Caco-2 (cell line): ENCODE measurements around the gene JARID2. TPM values are rescaled to one million over a fixed set of nuclear protein-coding genes. Genes with fewer than 3 reads are reported as not detected.

ENCODE experiments used
- BruUV-seq: library from RNA; stranded (reverse); fragments of 400-500 nt; replicated peaks from 2 replicates; lab custom pipeline; 2021; lab: Mats Ljungman, UMichigan
- CTCF ChIA-PET: fragments of 300-600 bp; sonication (Branson Sonifier 250); formaldehyde crosslinking; loops from one replicate; lab custom pipeline; 2022; ENCODE audit warnings: antibody characterized with exemption; lab: Charles Lee
- POLR2A ChIA-PET: fragments of 300-600 bp; sonication (Branson Sonifier 250); formaldehyde crosslinking; loops from one replicate; lab custom pipeline; 2022; ENCODE audit warnings: antibody characterized with exemption; lab: Charles Lee
- DNase-seq, 2 experiments: peaks; one replicate each; pipeline versions ENCODE4 v3.0.0 to v3.0.0-alpha.2; 2020 to 2022
- H3K27me3 ChIP-seq: replicated peaks from 2 replicates; pipeline ENCODE4 v1.6.0; 2011; ENCODE audit warnings: low read length; ENCODE audit not compliant: control insufficient read depth, insufficient read depth
- H3K36me3 ChIP-seq: 2 replicates; pipeline ENCODE4 v1.5.1; 2011; ENCODE audit warnings: low read length; ENCODE audit not compliant: control insufficient read depth, insufficient read depth
- H3K4me1 ChIP-seq: fragments of 250-450 bp; sonication (Bioruptor Pico); 2 replicates; pipeline ENCODE4 v1.5.1; 2020; ENCODE audit warnings: mild to moderate bottlenecking
- H3K4me3 ChIP-seq: 2 replicates; pipeline ENCODE4 v1.5.1; 2011; ENCODE audit warnings: low read depth, mild to moderate bottlenecking, control low read depth, low read length
- H3K9me3 ChIP-seq: fragments of 250-450 bp; sonication (Bioruptor Pico); 2 replicates; pipeline ENCODE4 v1.5.1; 2020; ENCODE audit warnings: mild to moderate bottlenecking, moderate library complexity
- H3K27ac Mint-ChIP-seq: one replicate; pipeline ENCODE4 v1.8.0; 2022; ENCODE audit warnings: mixed read lengths; ENCODE audit not compliant: unreplicated experiment
- H3K27me3 Mint-ChIP-seq: one replicate; pipeline ENCODE4 v1.8.0; 2022; ENCODE audit warnings: mixed read lengths; ENCODE audit not compliant: insufficient read depth, unreplicated experiment
- H3K36me3 Mint-ChIP-seq: one replicate; pipeline ENCODE4 v1.8.0; 2022; ENCODE audit warnings: mild to moderate bottlenecking, mixed read lengths; ENCODE audit not compliant: insufficient read depth, unreplicated experiment
- H3K4me1 Mint-ChIP-seq: one replicate; pipeline ENCODE4 v1.8.0; 2022; ENCODE audit warnings: low read depth, mixed read lengths; ENCODE audit not compliant: unreplicated experiment
- H3K4me3 Mint-ChIP-seq: one replicate; pipeline ENCODE4 v1.8.0; 2022; ENCODE audit warnings: mild to moderate bottlenecking, moderate library complexity, mixed read lengths; ENCODE audit not compliant: unreplicated experiment
- H3K9me3 Mint-ChIP-seq: one replicate; pipeline ENCODE4 v1.8.0; 2022; ENCODE audit warnings: mixed read lengths; ENCODE audit not compliant: unreplicated experiment
- intact Hi-C: fragments of 100-400 bp; cut with micrococcal nuclease; formaldehyde crosslinking; loops from one replicate; pipeline ENCODE4 v1.10.0; 2022; ENCODE audit not compliant: unreplicated experiment
- total RNA-seq: library from RNA; stranded (reverse); gene quantifications from 2 replicates; pipeline ENCODE4 v1.2.3, GENCODE V29; 2022
- TF ChIP-seq, protein P1 (sequence below), 2 experiments: fragments of 200-600 bp in 1 of 2; IDR thresholded peaks; 1 replicate in 1 of 2; 2 replicates in 1 of 2; pipeline versions ENCODE4 v1.5.1 to v1.8.0; 2011 to 2022; ENCODE audit warnings: antibody characterized with exemption in 1 of 2, control low read depth in 1 of 2, inconsistent platforms in 1 of 2, low read depth in 1 of 2, low read length in 1 of 2, mild to moderate bottlenecking in 1 of 2, moderate library complexity in 1 of 2; ENCODE audit not compliant: insufficient read depth in 1 of 2, severe bottlenecking in 1 of 2, unreplicated experiment in 1 of 2

The JARID2 gene
- total RNA-seq, 1 experiment from 2014 or later, result 18.3 TPM

DNA sequence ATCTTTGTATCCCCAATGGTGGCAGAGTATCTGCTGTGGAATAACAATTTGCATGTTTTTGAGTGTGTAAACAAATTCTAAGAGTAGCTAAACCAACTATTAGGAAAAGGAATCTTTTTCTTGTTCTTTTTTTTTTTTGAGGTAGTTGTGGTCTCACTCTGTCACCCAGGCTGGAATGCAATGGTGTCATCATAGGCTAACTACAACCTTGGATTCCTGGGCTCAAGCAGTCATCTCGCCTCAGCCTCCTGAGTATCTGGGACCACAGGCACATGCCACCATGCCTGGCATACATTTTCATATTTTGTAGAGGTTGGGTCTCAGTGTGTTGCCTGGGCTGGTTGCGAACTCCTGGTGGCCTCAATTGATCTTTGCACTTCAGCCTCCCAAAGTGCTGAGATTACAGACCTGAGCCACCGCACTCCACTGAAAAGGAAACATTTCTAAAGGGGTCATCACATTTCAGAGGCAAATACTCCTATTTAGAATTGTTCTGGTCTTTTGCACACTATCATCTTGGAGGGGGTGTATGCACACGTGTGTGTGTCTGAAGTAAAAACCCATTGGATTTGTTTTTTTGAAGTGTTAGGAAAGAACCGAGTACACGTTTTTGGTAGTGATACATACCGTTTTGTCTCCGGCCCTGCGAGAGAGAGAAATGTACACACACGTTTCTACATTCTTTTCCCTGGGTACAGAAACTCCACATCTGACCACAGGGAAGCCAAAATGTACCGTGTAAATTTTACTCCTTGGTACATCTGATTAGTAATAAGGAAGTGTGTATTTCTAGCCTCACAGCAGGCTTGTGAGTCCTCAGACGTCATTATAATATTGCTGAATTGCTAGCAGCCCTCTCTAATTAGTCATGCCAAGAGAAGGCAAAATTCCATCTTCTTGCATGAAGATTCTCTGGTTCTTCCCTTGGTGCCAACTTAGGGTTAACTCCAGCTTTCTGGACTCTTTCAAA, 183.6 kb downstream of the JARID2 start:
- no peaks in the 10 kb centered on the region for H3K27me3 ChIP-seq
- 0 out of 2 replicates have a peak, but pooled peaks cover under 1% of the 10 kb centered on the region for H3K9me3 ChIP-seq
- intact Hi-C loops, result no loop called here
- no peak overlapping the region for H3K4me3 ChIP-seq
- Mint-ChIP-seq H3K4me3 (no peak overlapping the region), H3K4me1 (peaks cover 28% of the 10 kb centered on the region), H3K36me3 (peaks cover 3% of the 10 kb centered on the region), H3K27ac (no peak overlapping the region), H3K27me3 (no peaks in the 10 kb centered on the region), H3K9me3 (no peaks in the 10 kb centered on the region)
- DNase-seq, result no peak
- POLR2A ChIA-PET, result no interaction called here
- CTCF ChIA-PET, result no interaction called here
- BruUV-seq, result no TSS peak
- TF ChIP-seq, protein P1, sequence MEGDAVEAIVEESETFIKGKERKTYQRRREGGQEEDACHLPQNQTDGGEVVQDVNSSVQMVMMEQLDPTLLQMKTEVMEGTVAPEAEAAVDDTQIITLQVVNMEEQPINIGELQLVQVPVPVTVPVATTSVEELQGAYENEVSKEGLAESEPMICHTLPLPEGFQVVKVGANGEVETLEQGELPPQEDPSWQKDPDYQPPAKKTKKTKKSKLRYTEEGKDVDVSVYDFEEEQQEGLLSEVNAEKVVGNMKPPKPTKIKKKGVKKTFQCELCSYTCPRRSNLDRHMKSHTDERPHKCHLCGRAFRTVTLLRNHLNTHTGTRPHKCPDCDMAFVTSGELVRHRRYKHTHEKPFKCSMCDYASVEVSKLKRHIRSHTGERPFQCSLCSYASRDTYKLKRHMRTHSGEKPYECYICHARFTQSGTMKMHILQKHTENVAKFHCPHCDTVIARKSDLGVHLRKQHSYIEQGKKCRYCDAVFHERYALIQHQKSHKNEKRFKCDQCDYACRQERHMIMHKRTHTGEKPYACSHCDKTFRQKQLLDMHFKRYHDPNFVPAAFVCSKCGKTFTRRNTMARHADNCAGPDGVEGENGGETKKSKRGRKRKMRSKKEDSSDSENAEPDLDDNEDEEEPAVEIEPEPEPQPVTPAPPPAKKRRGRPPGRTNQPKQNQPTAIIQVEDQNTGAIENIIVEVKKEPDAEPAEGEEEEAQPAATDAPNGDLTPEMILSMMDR (IDR thresholded peaks at IDR 0.05; ENCODE audit: insufficient read depth in 1 of 2, low read depth in 1 of 2, low read length in 1 of 2, severe bottlenecking in 1 of 2, unreplicated experiment in 1 of 2), result no peak
- H3K36me3 ChIP-seq, result no peaks in the 10 kb centered on the region; the same call in 1 of the 2 replicates
- peaks cover 38% of the 10 kb centered on the region for H3K4me1 ChIP-seq

DNA sequence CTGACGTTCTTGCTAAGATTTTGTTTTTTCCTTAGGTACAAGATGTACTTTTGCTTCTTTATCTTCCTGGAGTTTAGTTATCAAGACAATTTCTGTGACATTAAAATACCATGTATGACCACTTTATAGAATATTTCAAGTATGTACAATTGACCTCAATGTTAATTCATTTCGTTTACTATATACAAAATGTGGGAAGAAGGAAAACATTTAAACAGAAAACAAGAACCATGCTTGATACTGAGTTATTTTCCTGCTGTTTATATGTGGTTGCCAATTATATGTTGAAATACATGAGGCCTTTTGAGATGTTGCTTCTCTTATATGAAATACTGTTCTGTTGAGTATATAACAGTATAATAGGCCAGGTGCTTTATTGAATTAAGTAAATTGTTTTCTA, 184.3 kb downstream of the JARID2 start:
- Histone ChIP-seq H3K27me3 (no peaks in the 10 kb centered on the region), H3K4me1 (peaks cover 43% of the 10 kb centered on the region), H3K9me3 (peaks cover 6% of the 10 kb centered on the region), H3K4me3 (no peak overlapping the region), H3K36me3 (no peaks in the 10 kb centered on the region; the same call in none of the 2 replicates)
- POLR2A ChIA-PET, result no interaction called here
- peak overlapping the region; percentile 58 for H3K27ac Mint-ChIP-seq
- H3K4me3 Mint-ChIP-seq, result no peak overlapping the region
- no peaks in the 10 kb centered on the region for H3K27me3 Mint-ChIP-seq
- H3K9me3 Mint-ChIP-seq, result no peaks in the 10 kb centered on the region
- peaks cover 8% of the 10 kb centered on the region for H3K36me3 Mint-ChIP-seq
- DNase-seq, result no peak
- intact Hi-C loops, result no loop called here
- BruUV-seq, result no TSS peak
- CTCF ChIA-PET, result no interaction called here
- peaks cover 32% of the 10 kb centered on the region for H3K4me1 Mint-ChIP-seq
- TF ChIP-seq, protein P1 (IDR thresholded peaks at IDR 0.05; ENCODE audit: insufficient read depth in 1 of 2, low read depth in 1 of 2, low read length in 1 of 2, severe bottlenecking in 1 of 2, unreplicated experiment in 1 of 2), result no peak

DNA sequence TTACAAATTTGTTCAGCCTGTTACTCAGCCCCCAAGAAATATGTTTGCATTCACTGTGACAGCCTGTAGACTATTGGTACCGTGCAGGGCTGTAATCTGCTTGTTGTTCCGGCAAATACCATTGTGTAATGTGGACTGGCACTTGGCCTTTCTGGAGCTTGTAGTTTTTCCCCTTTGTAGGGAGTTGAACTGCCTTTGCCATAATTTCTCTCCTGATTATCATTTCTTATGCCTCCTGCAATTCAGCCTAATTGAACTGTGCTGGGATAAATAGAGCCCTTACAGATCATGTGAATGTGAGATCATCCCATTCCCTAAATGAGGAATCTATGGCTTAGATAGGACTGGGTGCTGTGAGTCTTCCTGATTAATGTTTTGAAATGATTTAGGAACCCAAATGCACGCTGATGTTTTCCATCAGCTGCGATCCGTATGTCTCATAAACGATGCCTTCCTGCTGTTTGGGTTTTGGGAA, 185.1 kb downstream of the JARID2 start:
- no peak for DNase-seq
- CTCF ChIA-PET, result interaction anchor here (1.3 kb wide), 1 partner anchor 13 kb away, joined by 4 read pairs; no protein-coding TSS in a partner anchor

More for the DNA sequence above, 185.1 kb downstream of the JARID2 start:
- intact Hi-C loops, result loop anchor here (1.0 kb wide), 1 partner anchor 22 kb away; no protein-coding TSS in a partner anchor
- Histone ChIP-seq H3K9me3 (peaks cover 6% of the 10 kb centered on the region), H3K4me3 (no peak overlapping the region), H3K27me3 (no peaks in the 10 kb centered on the region), H3K36me3 (no peaks in the 10 kb centered on the region; the same call in none of the 2 replicates), H3K4me1 (peaks cover 43% of the 10 kb centered on the region)
- H3K36me3 Mint-ChIP-seq, result peaks cover 8% of the 10 kb centered on the region
- no peak overlapping the region for H3K4me3 Mint-ChIP-seq
- H3K4me1 Mint-ChIP-seq, result peaks cover 32% of the 10 kb centered on the region
- no TSS peak for BruUV-seq
- no peaks in the 10 kb centered on the region for H3K27me3 Mint-ChIP-seq
- peak overlapping the region; percentile 58 for H3K27ac Mint-ChIP-seq
- TF ChIP-seq, protein P1 (IDR thresholded peaks at IDR 0.05; ENCODE audit: insufficient read depth in 1 of 2, low read depth in 1 of 2, low read length in 1 of 2, severe bottlenecking in 1 of 2, unreplicated experiment in 1 of 2), result no peak
- H3K9me3 Mint-ChIP-seq, result no peaks in the 10 kb centered on the region
- POLR2A ChIA-PET, result interaction anchor here (0.8 kb wide), 1 partner anchor 22 kb away, joined by 3 read pairs; no protein-coding TSS in a partner anchor
